Vagina (tissue), 2 donors: ENCODE measurements around the gene SUSD1.

Source experiments
- CTCF ChIP-seq, 3 experiments: fragments of 450-650 bp in 2 of 3; fragments of 200-600 bp in 1 of 3; sonication (generic) in 1 of 3; IDR thresholded peaks; one replicate each; pipeline ENCODE4 v1.5.1; 2017 to 2019; ENCODE audit warnings: antibody characterized with exemption in 3 of 3, mild to moderate bottlenecking in 2 of 3, moderate library complexity in 2 of 3
- POLR2A ChIP-seq, 2 donors: fragments of 450-650 bp; IDR thresholded peaks; one replicate each; pipeline ENCODE4 v1.6.1; 2017; ENCODE audit warnings: antibody characterized with exemption in 2 of 2, mild to moderate bottlenecking in 2 of 2, moderate library complexity in 2 of 2
- POLR2AphosphoS5 ChIP-seq, 2 donors: sonication (generic); formaldehyde crosslinking; IDR thresholded peaks; one replicate each; pipeline ENCODE4 v1.9.0; 2017; ENCODE audit warnings: antibody characterized with exemption in 2 of 2, mild to moderate bottlenecking in 2 of 2, low read depth in 1 of 2; ENCODE audit not compliant: insufficient read depth in 1 of 2

- TF ChIP-seq POLR2AphosphoS5 (IDR thresholded peaks at IDR 0.05; ENCODE audit: insufficient read depth in 1 of 2, low read depth in 1 of 2) (no peak), POLR2A (IDR thresholded peaks at IDR 0.05) (no peak), CTCF (IDR thresholded peaks at IDR 0.05) (no peak)
Observed at GRCh38 chr9:112142420-112142819, 32.7 kb downstream of the SUSD1 start.
